ENCODE results near the gene ARHGAP6. TPM values are rescaled to one million over a fixed set of nuclear protein-coding genes. Genes with fewer than 3 reads are reported as not detected.

ARHGAP6 gene
- total and polyA plus RNA-seq, 2 of the 4 experiments (the other 2 are of a cell fraction): 1.4 to 1.8 TPM

GRCh38 chrX:11367609-11368430 is 297.9 kb downstream of the ARHGAP6 start (continued):
- TF ChIP-seq BHLHE40 (IDR thresholded peaks at IDR 0.05; ENCODE audit: low read depth, low read length): no peak

- Histone ChIP-seq H4K20me1 (ENCODE audit: insufficient read depth, low read length) (no peaks in the 10 kb centered on the region), H4K91ac (ENCODE audit: insufficient read depth, low read depth, low read length) (no peak overlapping the region), H3K79me1 (ENCODE audit: low read depth in 1 of 2, low read length in 2 of 2) (no peaks in the 10 kb centered on the region), H3K27me3 (ENCODE audit: control insufficient read depth, insufficient read depth, low read length) (no peaks in the 10 kb centered on the region), H3K18ac (ENCODE audit: low read depth, low read length) (no peak overlapping the region; the same call in 1 of the 2 replicates), H2BK120ac (ENCODE audit: low read depth, low read length) (no peak overlapping the region), H2BK5ac (ENCODE audit: low read depth, low read length, poor library complexity, severe bottlenecking) (no peak overlapping the region), H2AK5ac (ENCODE audit: low read depth, low read length) (no peak overlapping the region), H2BK20ac (ENCODE audit: low read depth, low read length) (0 out of 2 replicates have a peak overlapping the region, but pooled peaks have one; percentile 31), H2AFZ (replicated peaks; ENCODE audit: low read length, poor library complexity) (no peak overlapping the region), H3K56ac (ENCODE audit: extremely low read depth, insufficient read depth, low read length) (no peak overlapping the region), H4K5ac (ENCODE audit: low read depth, low read length) (no peak overlapping the region), H4K8ac (ENCODE audit: low read depth in 2 of 2, low read length in 2 of 2) (no peak overlapping the region), H3K9ac (ENCODE audit: low read depth, low read length) (no peak overlapping the region), H3K4me2 (ENCODE audit: low read depth, low read length) (no peak overlapping the region), H3K4me1 (ENCODE audit: control insufficient read depth, insufficient read depth, low read length) (peaks cover 1% of the 10 kb centered on the region; the same call in 1 of the 2 replicates), H3K14ac (replicated peaks; ENCODE audit: low read depth, low read length) (no peak overlapping the region), H3K4me3 (ENCODE audit: insufficient read depth, low read depth, low read length) (no peak overlapping the region), H3K27ac (ENCODE audit: insufficient read depth, low read length) (no peak overlapping the region), H3K23ac (ENCODE audit: low read depth, low read length) (no peak overlapping the region), H3K9me3 (ENCODE audit: control insufficient read depth, insufficient read depth, low read length) (no peaks in the 10 kb centered on the region), H3K36me3 (ENCODE audit: control insufficient read depth, insufficient read depth, low read length) (no peaks in the 10 kb centered on the region), H2AK9ac (replicated peaks; ENCODE audit: low read depth, low read length, poor library complexity) (no peak overlapping the region), H3K4ac (ENCODE audit: low read depth, low read length) (no peak overlapping the region), H3K9me1 (ENCODE audit: insufficient read depth, low read length) (0 out of 2 replicates have a peak, but pooled peaks cover 3% of the 10 kb centered on the region), H2BK15ac (ENCODE audit: low read depth, low read length) (no peak overlapping the region)
- 29% methylated on average over 1 of the region's 2 CpGs; no CpG with 5 or more reads in 1 of the 2 experiments for WGBS, 2 experiments (ENCODE audit: extremely low coverage in 2 of 2, insufficient read length in 1 of 2)
- DNase-seq: no peak
- intact Hi-C loops (cut with micrococcal nuclease) (no loop called here), dilution Hi-C loops (cut with HindIII; ENCODE audit: low sequenced_read_pairs, unreplicated experiment) (no loop called here), in situ Hi-C loops (cut with MboI; ENCODE audit: low sequenced_read_pairs) (no loop called here)
- ChIA-PET CTCF (no interaction called here), POLR2A (ENCODE audit: unreplicated experiment) (no interaction called here)
- no TSS peak for BruUV-seq (replicated peaks)
- ATAC-seq (ENCODE audit: low read depth): no peak
- TF ChIP-seq, protein P1, sequence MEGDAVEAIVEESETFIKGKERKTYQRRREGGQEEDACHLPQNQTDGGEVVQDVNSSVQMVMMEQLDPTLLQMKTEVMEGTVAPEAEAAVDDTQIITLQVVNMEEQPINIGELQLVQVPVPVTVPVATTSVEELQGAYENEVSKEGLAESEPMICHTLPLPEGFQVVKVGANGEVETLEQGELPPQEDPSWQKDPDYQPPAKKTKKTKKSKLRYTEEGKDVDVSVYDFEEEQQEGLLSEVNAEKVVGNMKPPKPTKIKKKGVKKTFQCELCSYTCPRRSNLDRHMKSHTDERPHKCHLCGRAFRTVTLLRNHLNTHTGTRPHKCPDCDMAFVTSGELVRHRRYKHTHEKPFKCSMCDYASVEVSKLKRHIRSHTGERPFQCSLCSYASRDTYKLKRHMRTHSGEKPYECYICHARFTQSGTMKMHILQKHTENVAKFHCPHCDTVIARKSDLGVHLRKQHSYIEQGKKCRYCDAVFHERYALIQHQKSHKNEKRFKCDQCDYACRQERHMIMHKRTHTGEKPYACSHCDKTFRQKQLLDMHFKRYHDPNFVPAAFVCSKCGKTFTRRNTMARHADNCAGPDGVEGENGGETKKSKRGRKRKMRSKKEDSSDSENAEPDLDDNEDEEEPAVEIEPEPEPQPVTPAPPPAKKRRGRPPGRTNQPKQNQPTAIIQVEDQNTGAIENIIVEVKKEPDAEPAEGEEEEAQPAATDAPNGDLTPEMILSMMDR (conservative IDR thresholded peaks at IDR 0.05; ENCODE audit: low read depth, low read length): no peak
- TF ChIP-seq RCOR1 (IDR thresholded peaks at IDR 0.05; ENCODE audit: insufficient replicate concordance, low read length) (no peak), FOS (IDR thresholded peaks at IDR 0.05; ENCODE audit: low read depth, low read length) (no peak), USF2 (IDR thresholded peaks at IDR 0.05; ENCODE audit: low read depth, low read length) (no peak), MAZ (IDR thresholded peaks at IDR 0.05; ENCODE audit: borderline replicate concordance, low read depth, low read length) (no peak), MXI1 (IDR thresholded peaks at IDR 0.05; ENCODE audit: borderline replicate concordance, low read depth, low read length) (no peak), CHD1 (IDR thresholded peaks at IDR 0.05; ENCODE audit: low read depth, low read length) (no peak), POLR2A (IDR thresholded peaks at IDR 0.05; ENCODE audit: low read depth, low read length) (no peak), SMC3 (IDR thresholded peaks at IDR 0.05; ENCODE audit: low read depth, low read length) (no peak), RAD21 (IDR thresholded peaks at IDR 0.05; ENCODE audit: low read length) (no peak), BHLHE40 (IDR thresholded peaks at IDR 0.05; ENCODE audit: low read depth, low read length) (no peak), RFX5 (IDR thresholded peaks at IDR 0.05; ENCODE audit: low read depth, low read length) (no peak), CEBPB (IDR thresholded peaks at IDR 0.05; ENCODE audit: low read depth, low read length) (no peak), MAFK (IDR thresholded peaks at IDR 0.05; ENCODE audit: low read depth, low read length) (no peak)
Observed at GRCh38 chrX:11366998-11367595, 298.6 kb downstream of the ARHGAP6 start.
